NCI-H128 (cell line): Measurements from ENCODE around the gene CDCA5.

Experiments
- DNase-seq: peaks from one replicate; lab custom pipeline; 2025; ENCODE audit not compliant: unreplicated experiment; lab: John Stamatoyannopoulos, UW

The CDCA5 gene

GRCh38 chr11:65047581-65048422 lies 36.0 kb downstream of the CDCA5 start:
- no peak for DNase-seq

- no peak for DNase-seq
These were observed 38.1 kb downstream of the CDCA5 start for GRCh38 chr11:65045728-65046127.

- no peak for DNase-seq
These were observed 38.8 kb downstream of the CDCA5 start for GRCh38 chr11:65045061-65045460.

GRCh38 chr11:65043881-65044501 lies 39.8 kb downstream of the CDCA5 start:
- no peak for DNase-seq

- no peak for DNase-seq
These were observed 40.9 kb downstream of the CDCA5 start for GRCh38 chr11:65042891-65043290.

- DNase-seq, result peak; percentile 97
These were observed 42.8 kb downstream of the CDCA5 start, which contains the start of gene SAC3D1 for GRCh38 chr11:65040847-65041622. Gene SAC3D1, plus strand, starts transcription at chr11:65041210. Its CDS starts 83 bp downstream, at chr11:65041293.

- no peak for DNase-seq
These were observed 43.4 kb downstream of the CDCA5 start for GRCh38 chr11:65040520-65040846.

GRCh38 chr11:65036931-65037330 lies 46.9 kb downstream of the CDCA5 start:
- no peak for DNase-seq

- no peak for DNase-seq
These were observed 48.3 kb downstream of the CDCA5 start for GRCh38 chr11:65035579-65035978.

- DNase-seq, result no peak
These were observed 49.4 kb downstream of the CDCA5 start for GRCh38 chr11:65034423-65034822.

- no peak for DNase-seq
These were observed 51.6 kb downstream of the CDCA5 start for GRCh38 chr11:65032216-65032615.
